Mononuclear cell (primary cell): ENCODE results near the gene DYNLL1. TPM values are rescaled to one million over a fixed set of nuclear protein-coding genes. Genes with fewer than 3 reads are reported as not detected.
"Not testable (repeated sequence)": the region's sequence is repeated elsewhere in the genome, so short reads cannot be mapped to it uniquely, and the experiment has no call there.

Experiments used
- H3K27me3 ChIP-seq: 2 replicates; pipeline ENCODE4 v1.6.0; 2011; ENCODE audit warnings: low read length, control low read depth; ENCODE audit not compliant: insufficient read depth
- H3K4me1 ChIP-seq: 2 replicates; pipeline ENCODE4 v1.5.1; 2011; ENCODE audit warnings: mild to moderate bottlenecking, low read length, control low read depth; ENCODE audit not compliant: insufficient read depth
- H3K4me3 ChIP-seq: 2 replicates; pipeline ENCODE4 v1.5.1; 2011; ENCODE audit warnings: mild to moderate bottlenecking, low read length, moderate library complexity
- H3K9me3 ChIP-seq: 2 replicates; pipeline ENCODE4 v1.5.1; 2011; ENCODE audit warnings: low read depth, mild to moderate bottlenecking, control low read depth, low read length
- total RNA-seq: library from RNA; depleted of rRNA; stranded (reverse); fragments of >200 nt; gene quantifications from one replicate; pipeline ENCODE4 v1.2.3, GENCODE V29; 2012

Gene DYNLL1
- total RNA-seq, 1 donor: 34.0 TPM

GRCh38 chr12:120488057-120488640, 7.8 kb upstream of the DYNLL1 start:
- H3K4me3 ChIP-seq: no peak overlapping the region
- no peaks in the 10 kb centered on the region for H3K27me3 ChIP-seq
- peaks cover 4% of the 10 kb centered on the region for H3K4me1 ChIP-seq
- H3K9me3 ChIP-seq: no peaks in the 10 kb centered on the region

- Histone ChIP-seq H3K4me3 (no peak overlapping the region), H3K9me3 (no peaks in the 10 kb centered on the region), H3K4me1 (no peaks in the 10 kb centered on the region), H3K27me3 (no peaks in the 10 kb centered on the region)
These were observed 6.9 kb upstream of the DYNLL1 start for GRCh38 chr12:120489018-120489417.

GRCh38 chr12:120490325-120490724, 5.6 kb upstream of the DYNLL1 start:
- peaks cover 4% of the 10 kb centered on the region for H3K4me1 ChIP-seq
- no peak overlapping the region for H3K4me3 ChIP-seq
- no peaks in the 10 kb centered on the region for H3K27me3 ChIP-seq

GRCh38 chr12:120490833-120491512, 4.9 kb upstream of the DYNLL1 start:
- Histone ChIP-seq H3K27me3 (no peaks in the 10 kb centered on the region), H3K4me1 (peaks cover 6% of the 10 kb centered on the region), H3K9me3 (no peaks in the 10 kb centered on the region), H3K4me3 (no peak overlapping the region)

More at GRCh38 chr12:120490325-120490724, 5.6 kb upstream of the DYNLL1 start:
- H3K9me3 ChIP-seq: no peaks in the 10 kb centered on the region

- peak overlapping the region; percentile 96 for H3K4me3 ChIP-seq
- peaks cover 19% of the 10 kb centered on the region for H3K4me1 ChIP-seq
- H3K27me3 ChIP-seq: no peaks in the 10 kb centered on the region
- no peaks in the 10 kb centered on the region for H3K9me3 ChIP-seq
These were observed 655 bp upstream of the DYNLL1 start for GRCh38 chr12:120495186-120495730.

- Histone ChIP-seq H3K4me3 (peak overlapping the region; percentile 96), H3K9me3 (no peaks in the 10 kb centered on the region), H3K27me3 (no peaks in the 10 kb centered on the region), H3K4me1 (peaks cover 19% of the 10 kb centered on the region)
These were observed 764 bp downstream of the DYNLL1 start for GRCh38 chr12:120496413-120497340.

- Histone ChIP-seq H3K4me1 (peaks cover 19% of the 10 kb centered on the region), H3K4me3 (peak overlapping the region; percentile 96), H3K9me3 (no peaks in the 10 kb centered on the region), H3K27me3 (no peaks in the 10 kb centered on the region)
These were observed 1.7 kb downstream of the DYNLL1 start for GRCh38 chr12:120497524-120498150.

GRCh38 chr12:120498870-120499515, 3.1 kb downstream of the DYNLL1 start:
- Histone ChIP-seq H3K9me3 (no peaks in the 10 kb centered on the region), H3K27me3 (no peaks in the 10 kb centered on the region), H3K4me3 (no peak overlapping the region), H3K4me1 (peaks cover 19% of the 10 kb centered on the region)

- Histone ChIP-seq H3K4me1 (peaks cover 13% of the 10 kb centered on the region), H3K9me3 (no peaks in the 10 kb centered on the region), H3K4me3 (no peak overlapping the region)
These were observed 4.7 kb downstream of the DYNLL1 start for GRCh38 chr12:120500581-120500980.

GRCh38 chr12:120504587-120504986, 8.7 kb downstream of the DYNLL1 start:
- Histone ChIP-seq H3K27me3 (no peaks in the 10 kb centered on the region), H3K4me3 (no peak overlapping the region), H3K4me1 (no peaks in the 10 kb centered on the region), H3K9me3 (no peaks in the 10 kb centered on the region)

More at GRCh38 chr12:120500581-120500980, 4.7 kb downstream of the DYNLL1 start:
- no peaks in the 10 kb centered on the region for H3K27me3 ChIP-seq

- no peak overlapping the region for H3K4me3 ChIP-seq
- no peaks in the 10 kb centered on the region for H3K27me3 ChIP-seq
- no peaks in the 10 kb centered on the region for H3K9me3 ChIP-seq
- H3K4me1 ChIP-seq: no peaks in the 10 kb centered on the region
These were observed 12.6 kb downstream of the DYNLL1 start for GRCh38 chr12:120508537-120508936.

GRCh38 chr12:120514002-120514401, 18.1 kb downstream of the DYNLL1 start:
- Histone ChIP-seq H3K4me1 (no peaks in the 10 kb centered on the region), H3K27me3 (no peaks in the 10 kb centered on the region), H3K9me3 (no peaks in the 10 kb centered on the region), H3K4me3 (no peak overlapping the region)

- Histone ChIP-seq H3K27me3 (no peaks in the 10 kb centered on the region), H3K4me1 (no peaks in the 10 kb centered on the region), H3K9me3 (no peaks in the 10 kb centered on the region), H3K4me3 (no peak overlapping the region)
These were observed 19.6 kb downstream of the DYNLL1 start for GRCh38 chr12:120515496-120515895.

GRCh38 chr12:120519324-120519723, 23.4 kb downstream of the DYNLL1 start:
- H3K4me1 ChIP-seq, H3K27me3 ChIP-seq, H3K9me3 ChIP-seq, H3K4me3 ChIP-seq: not testable (repeated sequence)
